A673 (cell line): ENCODE results near the gene NSUN2.
A peak's percentile ranks its signal among the peaks of the same experiment; 100 is the strongest.

Experiments used
- CTCF ChIP-seq: fragments of 300-800, 200-600 bp; sonication (generic); conservative IDR thresholded peaks from 2 replicates; pipeline ENCODE4 v1.5.1; 2017; ENCODE audit warnings: low read depth, mild to moderate bottlenecking, antibody characterized with exemption, low read length, moderate library complexity, mixed read lengths
- EZH2 ChIP-seq: fragments of 200-600 bp; sonication (generic); IDR thresholded peaks from 2 replicates; pipeline ENCODE4 v1.6.1; 2017; ENCODE audit warnings: borderline replicate concordance, low read depth, mild to moderate bottlenecking, mixed read lengths, antibody characterized with exemption, low read length; ENCODE audit not compliant: poor library complexity, severe bottlenecking

- no peak for TF ChIP-seq EZH2
- TF ChIP-seq CTCF = 0 out of 2 replicates have a peak, but pooled peaks have one; percentile 11
Observed at GRCh38 chr5:6574537-6575245, 58.2 kb downstream of the NSUN2 start.
